HTERT RPE-1 (cell line): ENCODE results near the gene ZCCHC2.

ENCODE experiments used
- in situ Hi-C: fragments of 300-500 bp; cut with MboI; formaldehyde crosslinking; loops from 4 replicates; pipeline ENCODE4 v1.14.3; 2020; ENCODE audit warnings: low sequenced_read_pairs

Gene ZCCHC2

GRCh38 chr18:62574776-62575175 is 52.0 kb downstream of the ZCCHC2 start:
- in situ Hi-C loops, result no loop called here

GRCh38 chr18:62576271-62576670 is 53.4 kb downstream of the ZCCHC2 start:
- in situ Hi-C loops, result no loop called here

- in situ Hi-C loops, result no loop called here
Observed at GRCh38 chr18:62576845-62577512, 54.2 kb downstream of the ZCCHC2 start.

- in situ Hi-C loops, result no loop called here
Observed at GRCh38 chr18:62577765-62578164, 54.9 kb downstream of the ZCCHC2 start.

GRCh38 chr18:62578980-62579511 is 56.2 kb downstream of the ZCCHC2 start:
- in situ Hi-C loops, result no loop called here

- in situ Hi-C loops, result no loop called here
Observed at GRCh38 chr18:62583376-62583775, 60.6 kb downstream of the ZCCHC2 start.

GRCh38 chr18:62584241-62585120 is 61.7 kb downstream of the ZCCHC2 start:
- in situ Hi-C loops, result no loop called here

GRCh38 chr18:62585274-62586150 is 62.7 kb downstream of the ZCCHC2 start:
- in situ Hi-C loops, result no loop called here

GRCh38 chr18:62586151-62586774 is 63.4 kb downstream of the ZCCHC2 start:
- in situ Hi-C loops, result no loop called here

- in situ Hi-C loops, result no loop called here
Observed at GRCh38 chr18:62586781-62587487, 64.1 kb downstream of the ZCCHC2 start.

- in situ Hi-C loops, result no loop called here
Observed at GRCh38 chr18:62587689-62588088, 64.9 kb downstream of the ZCCHC2 start.

GRCh38 chr18:62588217-62588616 is 65.4 kb downstream of the ZCCHC2 start:
- in situ Hi-C loops, result no loop called here

GRCh38 chr18:62590799-62591590 is 68.2 kb downstream of the ZCCHC2 start:
- in situ Hi-C loops, result no loop called here

GRCh38 chr18:62596145-62597005 is 73.5 kb downstream of the ZCCHC2 start:
- in situ Hi-C loops, result no loop called here

- in situ Hi-C loops, result no loop called here
Observed at GRCh38 chr18:62601871-62602270, 79.0 kb downstream of the ZCCHC2 start.

GRCh38 chr18:62602706-62603105 is 79.9 kb downstream of the ZCCHC2 start:
- in situ Hi-C loops, result no loop called here

GRCh38 chr18:62603211-62603610 is 80.4 kb downstream of the ZCCHC2 start:
- in situ Hi-C loops, result no loop called here

GRCh38 chr18:62603979-62604378 is 81.2 kb downstream of the ZCCHC2 start:
- in situ Hi-C loops, result no loop called here
